HS-27A (cell line): ENCODE data around the gene NCOA1.
"Not testable (repeated sequence)": the region's sequence is repeated elsewhere in the genome, so short reads cannot be mapped to it uniquely, and the experiment has no call there.

Experiments used
- DNase-seq: peaks from one replicate; pipeline ENCODE4 v3.0.0-alpha.2; 2012; ENCODE audit warnings: low read depth, missing footprints

The NCOA1 gene

DNA sequence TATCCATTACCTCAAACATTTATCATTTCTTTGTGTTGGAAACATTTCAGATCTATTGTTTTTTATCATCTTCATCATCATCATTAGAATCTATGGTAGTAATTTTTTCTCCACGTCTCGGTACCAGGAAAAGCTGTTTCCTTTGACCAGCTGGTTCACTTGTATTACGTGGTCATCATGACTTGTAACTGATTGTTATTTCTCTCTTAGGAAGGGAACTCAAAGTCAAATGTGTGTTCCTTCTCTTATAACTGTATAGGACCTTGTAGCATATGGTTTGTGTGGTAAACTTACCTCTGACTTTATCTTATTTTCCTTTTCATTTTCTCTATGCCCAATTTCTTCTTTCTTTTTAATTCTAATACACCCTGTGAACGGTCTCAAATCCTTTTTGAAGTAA, 16.5 kb downstream of the NCOA1 start:
- no peak for DNase-seq

DNA sequence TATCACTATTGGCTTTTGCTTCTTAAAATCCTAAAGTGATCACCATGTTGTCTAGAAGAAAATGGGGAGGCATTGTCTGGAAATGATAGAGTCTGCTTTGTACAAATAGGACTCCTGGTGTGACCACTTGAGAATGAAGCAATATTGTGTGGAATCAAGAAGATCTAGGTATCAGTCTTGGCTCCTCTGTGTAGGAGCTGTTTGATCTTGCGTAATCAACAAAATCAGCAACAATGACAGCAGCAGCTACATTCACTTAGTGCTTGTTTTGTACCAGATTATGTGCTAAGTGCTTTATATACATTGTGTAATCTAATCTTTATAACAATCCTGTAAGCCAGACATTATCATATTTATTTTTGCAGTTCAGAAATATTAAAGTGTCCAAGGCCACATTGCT, 17.8 kb downstream of the NCOA1 start:
- DNase-seq, result no peak

DNA sequence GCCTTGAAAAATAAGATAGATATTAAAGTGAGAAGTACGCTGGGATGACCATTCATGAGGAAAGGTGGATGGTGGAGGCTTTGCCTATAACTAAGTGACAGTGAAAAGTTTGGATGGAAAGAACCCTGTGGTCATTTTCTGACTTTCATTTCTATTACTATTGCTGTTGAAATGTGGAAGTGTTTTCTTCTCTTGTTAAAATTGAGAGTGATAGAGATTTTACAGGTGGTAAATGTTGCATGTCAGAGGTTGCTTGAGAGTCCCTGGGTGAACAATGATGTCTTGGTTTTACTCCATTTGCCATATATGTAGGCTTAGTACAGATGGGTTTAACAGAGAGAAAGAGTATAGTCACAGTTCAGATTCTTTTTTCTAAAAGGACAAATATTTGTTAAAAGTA, 18.4 kb downstream of the NCOA1 start:
- no peak for DNase-seq

DNA sequence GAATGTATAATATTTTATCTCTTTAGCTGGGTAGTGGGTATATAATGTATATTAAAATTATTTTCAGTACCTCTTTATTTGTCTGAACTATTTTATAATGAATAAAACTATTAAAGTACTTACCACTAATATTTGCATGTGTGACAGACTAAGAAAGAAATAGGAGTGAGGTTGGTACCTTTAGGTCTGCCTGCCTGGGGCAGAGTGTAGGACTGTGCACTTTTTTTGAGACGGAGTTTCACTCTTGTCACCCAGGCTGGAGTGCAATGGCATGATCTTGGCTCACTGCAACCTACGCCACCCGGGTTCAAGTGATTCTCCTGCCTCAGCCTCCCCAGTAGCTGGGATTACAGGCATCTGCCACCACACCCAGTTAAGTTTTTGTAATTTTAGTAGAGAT, 18.8 kb downstream of the NCOA1 start:
- no peak for DNase-seq

DNA sequence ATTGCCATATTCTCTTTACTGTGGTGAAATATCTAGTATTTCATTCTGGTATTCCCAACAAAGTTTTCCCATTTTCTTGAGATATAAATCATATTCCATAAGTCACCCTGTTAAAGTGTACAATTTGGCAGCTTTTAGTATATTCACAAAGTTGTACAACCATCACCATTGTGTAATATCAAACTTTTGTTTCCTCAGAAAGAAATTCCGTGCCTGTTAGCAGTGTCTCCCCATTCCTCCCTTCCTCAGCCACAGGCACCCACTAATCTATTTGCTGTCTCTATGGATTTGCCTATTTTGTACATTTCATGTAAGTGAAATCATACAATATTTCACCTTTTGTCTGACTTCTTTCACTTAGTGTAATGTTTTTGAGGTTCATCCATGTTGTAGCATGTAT, 19.7 kb downstream of the NCOA1 start:
- DNase-seq, result no peak

DNA sequence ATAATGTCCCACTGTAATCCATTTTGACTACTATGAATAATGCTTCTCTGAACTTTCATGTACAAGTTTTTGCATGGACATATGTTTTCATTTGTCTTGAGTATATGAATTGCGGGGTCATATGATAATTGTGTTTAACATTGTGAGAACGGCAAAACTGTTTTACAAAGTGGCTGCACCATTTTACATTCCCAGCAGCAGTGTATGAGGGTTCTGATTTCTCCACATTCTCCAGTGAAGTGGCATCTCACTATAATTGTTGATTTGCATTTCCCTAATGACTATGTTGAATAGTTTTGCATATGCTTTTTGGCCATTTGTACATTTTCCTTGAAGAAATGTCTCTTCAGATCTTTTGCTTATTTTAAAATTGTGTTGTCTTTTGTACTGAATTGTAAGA, 20.1 kb downstream of the NCOA1 start:
- no peak for DNase-seq

DNA sequence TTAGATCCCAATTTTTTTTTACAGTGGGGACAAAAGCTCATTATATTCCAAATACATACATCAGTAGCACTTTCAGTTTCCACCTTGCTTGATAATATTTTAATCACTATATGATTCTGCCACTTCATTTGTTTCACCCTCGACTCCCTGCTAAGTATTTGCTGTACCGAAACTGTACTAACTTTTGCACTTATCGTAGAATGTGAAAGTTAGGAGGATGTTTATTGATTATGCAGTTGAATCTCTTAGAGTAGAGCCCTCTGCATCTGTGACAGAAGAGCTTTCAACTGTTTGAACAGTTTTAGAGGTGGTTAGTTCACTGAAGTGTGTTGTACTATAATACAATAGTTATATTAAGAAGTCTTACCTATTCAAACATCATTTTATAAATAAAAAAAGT, 20.8 kb downstream of the NCOA1 start:
- no peak for DNase-seq

DNA sequence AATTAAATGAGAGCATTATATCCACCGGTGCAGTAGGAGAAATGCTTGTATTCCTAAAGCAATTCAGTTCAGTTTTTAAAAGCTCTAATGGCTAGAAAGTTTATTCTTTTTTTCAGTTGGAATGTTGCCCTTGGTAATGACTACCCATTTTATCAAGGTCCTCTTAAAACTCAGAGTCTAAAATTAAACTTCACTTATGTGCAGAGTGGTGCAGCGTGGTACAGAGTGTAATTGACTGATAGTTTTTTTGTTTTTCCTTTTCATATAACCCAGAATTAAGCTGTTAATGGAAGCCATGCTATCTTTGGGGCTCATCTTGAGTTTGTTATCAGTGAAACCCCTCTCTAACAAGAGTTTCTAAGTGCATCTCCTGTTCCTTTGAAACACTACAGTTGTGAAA, 21.4 kb downstream of the NCOA1 start:
- no peak for DNase-seq

DNA sequence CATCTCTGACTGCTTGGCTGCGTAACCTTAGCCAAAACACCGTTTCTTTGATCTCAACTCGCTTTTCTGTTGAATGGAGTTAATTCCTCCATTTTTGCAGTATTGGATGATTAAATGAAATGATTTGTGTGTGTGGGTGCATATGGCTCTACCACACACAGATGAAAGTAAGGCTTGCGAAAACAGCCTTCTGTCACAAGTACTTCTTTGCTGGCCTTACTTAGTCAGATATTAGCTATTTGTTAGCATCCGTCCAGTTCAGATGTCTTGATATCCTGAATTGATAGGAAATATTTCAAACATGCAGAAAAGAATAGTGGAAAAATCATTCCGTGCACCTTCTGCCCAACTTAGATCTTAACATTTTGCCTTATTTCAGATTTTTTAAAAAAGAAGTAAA, 21.8 kb downstream of the NCOA1 start:
- no peak for DNase-seq

DNA sequence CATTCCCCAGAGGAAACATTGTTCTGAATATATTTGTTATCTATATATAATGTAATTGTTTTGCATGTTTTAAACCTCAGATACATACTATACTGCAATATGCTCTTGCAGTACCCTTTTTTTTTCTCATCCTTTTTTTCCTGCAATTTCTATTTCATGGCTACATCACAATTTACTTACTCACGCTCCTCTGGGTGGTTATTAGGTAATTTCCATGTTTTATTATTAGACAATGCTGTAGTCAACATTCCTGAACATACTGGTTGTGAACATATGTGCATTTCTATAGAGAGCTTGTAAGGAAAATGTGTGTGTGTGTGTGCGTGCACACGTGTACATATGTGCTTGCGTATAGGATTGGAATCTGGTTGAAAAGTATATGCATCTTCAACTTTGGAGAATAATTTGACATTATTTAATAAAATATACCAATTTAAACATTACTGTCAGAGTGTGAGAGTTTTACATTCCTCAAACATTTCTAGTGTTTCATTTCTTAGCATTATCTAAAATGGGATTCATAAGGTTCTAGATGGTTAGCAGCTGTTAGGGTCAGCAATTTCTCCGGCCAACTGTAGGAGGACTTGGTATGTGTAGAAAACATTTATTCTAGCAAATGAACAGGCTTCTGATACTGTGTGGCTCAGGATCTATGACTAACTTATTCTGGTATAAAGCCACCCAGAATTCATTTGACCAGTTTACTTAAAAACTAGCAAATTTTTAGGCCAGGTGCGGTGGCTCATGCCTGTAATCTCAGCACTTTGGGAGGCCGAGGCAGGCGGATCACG, 22.4 kb downstream of the NCOA1 start:
- DNase-seq, result no peak

DNA sequence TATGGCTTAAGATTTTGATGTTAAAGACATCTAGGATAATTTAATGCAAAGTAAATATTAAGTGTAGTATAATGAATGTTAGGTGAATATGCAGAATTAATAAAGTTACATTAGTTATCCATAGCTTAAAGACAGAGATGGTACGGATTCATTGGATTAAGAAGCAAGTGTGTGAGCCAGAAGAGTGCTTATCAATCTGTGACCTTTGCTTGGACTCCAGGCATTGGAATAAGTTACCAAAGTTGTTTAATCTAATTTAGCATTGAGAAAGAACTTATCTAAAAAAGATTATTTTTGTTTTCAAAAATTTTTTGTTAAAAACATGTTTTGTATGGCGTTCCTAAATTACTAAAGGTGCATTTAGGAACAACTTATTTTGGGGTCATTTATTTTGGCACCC, 23.8 kb downstream of the NCOA1 start:
- DNase-seq, result no peak

DNA sequence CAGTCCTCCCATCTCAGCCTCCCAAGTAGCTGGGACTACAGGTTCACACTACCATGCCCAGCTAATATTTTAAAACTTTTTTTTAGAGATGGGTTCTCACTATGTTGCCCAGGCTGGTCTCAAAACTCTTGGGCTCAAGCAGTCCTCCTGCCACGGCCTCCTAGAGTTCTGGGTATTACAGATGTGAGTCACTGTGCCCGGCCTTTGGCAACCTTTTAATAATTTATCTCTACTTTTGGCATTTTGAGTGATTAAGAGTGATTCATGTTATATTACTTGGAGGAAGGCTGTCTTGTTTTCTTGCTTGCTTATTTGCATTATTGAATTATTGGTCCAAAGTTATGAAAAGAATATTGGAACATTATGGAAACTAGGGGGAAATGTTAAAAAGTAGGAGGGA, 24.3 kb downstream of the NCOA1 start:
- no peak for DNase-seq

DNA sequence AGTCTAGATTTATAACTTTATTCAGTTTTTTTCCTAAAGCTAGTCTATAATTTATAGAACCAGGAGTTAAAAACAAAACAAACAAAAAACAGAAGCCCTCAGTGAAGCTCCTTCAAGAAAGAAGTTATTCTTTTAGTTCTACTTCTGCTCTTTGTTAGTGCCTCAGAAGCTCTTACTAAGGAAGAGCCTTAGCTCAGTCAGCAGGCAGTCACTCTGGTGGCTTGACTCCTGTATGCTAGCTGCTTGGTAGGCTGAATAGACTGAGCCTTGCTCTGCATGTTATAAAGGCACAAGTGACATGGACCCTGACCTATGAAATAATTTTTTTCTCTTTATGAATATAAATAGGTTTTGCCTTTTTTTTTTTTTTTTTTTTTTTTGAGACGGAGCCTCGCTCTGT, 24.8 kb downstream of the NCOA1 start:
- DNase-seq, result no peak

DNA sequence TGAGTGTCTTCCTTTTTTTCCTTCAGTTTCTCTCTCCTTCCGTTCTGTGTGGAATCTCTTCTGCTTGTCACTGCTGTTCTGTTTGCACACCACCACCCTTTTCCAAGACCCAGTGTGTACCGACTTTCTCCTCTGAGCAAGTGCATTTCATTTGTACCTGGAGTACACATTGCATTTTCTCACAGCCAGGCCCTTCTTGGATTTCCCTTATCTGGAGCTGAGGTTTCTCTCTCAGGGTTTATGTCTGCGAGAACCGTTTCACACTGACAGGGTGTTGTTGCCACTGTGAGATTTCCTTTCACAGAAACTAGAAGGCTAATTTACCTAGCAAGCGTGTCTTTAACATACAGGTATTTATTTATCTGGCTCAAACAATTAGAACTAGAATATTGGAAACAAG, 26.2 kb downstream of the NCOA1 start:
- no peak for DNase-seq

DNA sequence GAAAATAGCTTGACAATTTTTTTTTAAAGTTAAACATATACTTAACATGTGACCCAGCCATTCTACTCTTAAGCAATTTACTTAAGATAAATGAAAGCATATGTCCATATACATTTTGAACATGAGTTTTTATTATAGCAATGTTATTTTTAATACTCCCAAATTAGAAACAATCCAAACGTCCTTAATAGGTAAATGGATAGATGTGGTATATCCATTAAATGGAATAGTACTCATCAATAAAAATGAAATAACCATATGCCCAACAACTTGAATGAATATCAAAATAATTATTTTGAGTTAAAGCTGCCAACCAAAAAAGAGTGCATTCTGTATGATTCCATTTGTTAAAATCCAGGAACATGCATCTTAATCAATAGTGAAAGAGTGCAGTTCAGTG, 29.1 kb downstream of the NCOA1 start:
- DNase-seq, result no peak

DNA sequence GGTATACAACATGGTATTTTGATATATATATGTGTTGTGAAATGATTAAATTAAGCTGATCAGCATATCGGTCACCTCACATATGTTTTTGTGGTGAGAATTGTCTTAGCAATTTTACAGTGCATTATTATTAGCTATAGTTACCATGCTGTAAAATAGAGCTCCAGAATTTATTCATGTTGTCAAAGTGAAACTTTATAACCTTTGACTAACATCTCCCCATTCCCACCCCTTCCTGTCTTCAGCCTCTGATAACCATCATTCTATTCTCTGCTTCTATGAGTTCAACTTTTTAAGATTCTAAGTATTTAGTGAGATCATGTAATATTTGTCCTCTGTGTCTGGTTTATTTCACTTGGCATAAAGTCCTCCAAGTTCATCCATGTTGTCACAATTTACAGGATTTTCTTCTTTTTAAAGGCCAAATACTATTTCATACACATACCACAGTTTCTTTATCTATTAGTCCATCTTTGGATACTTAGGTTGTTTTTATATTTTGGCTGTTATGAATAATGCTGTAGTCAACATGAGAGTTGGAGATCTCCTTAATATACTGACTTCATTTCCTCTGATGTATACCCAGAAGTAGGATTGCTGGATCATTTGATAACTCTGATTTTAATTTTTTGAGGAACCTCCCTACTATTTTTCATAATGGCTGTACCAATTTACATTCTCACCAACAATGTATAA, 30.3 kb downstream of the NCOA1 start:
- no peak for DNase-seq

DNA sequence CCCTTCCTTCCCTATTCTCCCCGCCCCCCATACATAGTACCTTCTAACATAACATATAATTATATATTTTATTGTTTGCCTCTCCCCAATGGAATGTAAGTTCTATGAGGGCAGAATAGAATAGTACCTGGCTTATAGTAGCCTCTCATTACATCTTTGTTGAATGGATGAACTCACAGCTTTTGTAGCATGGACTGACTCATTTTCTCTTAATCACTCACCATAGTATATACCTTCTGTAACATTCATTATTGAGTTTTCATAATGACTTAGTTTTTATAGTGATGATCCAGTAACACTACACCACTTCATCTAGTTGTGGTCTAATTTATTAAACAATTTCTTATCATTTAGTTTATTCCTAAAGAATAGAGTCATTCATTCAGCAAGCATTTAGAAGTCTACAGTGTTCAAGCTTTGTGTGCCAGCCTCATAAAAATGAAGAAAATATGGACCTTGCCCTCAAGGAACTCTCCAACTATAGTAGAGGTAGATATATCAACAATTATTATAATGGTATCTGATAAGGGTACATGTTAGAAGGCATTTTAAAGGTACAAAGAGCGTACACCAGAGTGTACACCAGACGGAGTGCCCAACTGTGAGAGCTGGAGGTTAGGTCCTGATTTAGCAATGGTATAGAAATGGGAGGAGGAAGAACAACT, 31.1 kb downstream of the NCOA1 start:
- no peak for DNase-seq

DNA sequence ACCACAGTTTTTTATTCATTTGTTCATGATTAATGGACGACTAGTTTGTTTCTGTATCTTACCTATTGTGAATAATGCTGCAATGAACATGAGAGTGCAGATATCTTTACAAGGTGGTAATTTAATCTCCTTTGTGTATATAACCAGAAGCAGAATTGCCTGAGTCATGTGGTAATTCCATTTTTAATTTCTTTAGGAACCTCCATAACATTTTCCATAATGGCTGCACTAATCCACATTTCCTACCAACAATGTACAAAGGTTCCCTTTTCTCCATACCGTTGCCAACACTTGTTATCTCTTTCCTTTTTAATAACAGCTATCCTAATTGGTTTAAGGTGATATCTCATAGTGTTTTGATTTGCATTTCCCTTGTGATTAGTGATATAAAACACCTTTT, 36.5 kb downstream of the NCOA1 start:
- DNase-seq, result no peak

DNA sequence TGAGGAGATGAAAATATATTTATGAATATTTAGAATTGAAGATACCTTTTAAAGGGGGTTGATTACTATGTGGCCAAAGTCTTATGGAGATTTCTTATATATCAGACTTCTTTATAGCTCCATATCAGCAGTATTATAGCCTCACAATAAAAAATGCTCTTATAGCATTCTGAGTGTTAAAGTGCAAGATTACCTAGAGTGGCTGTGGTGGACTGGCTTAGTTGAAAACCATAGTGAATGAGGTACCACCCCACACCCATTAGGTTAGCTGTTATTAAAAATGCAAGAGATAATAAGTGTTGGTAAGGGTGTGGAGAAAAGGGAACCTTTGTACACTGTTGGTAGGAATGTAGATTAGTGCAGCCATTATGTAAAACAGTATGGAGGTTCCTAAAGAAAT, 39.7 kb downstream of the NCOA1 start:
- no peak for DNase-seq

DNA sequence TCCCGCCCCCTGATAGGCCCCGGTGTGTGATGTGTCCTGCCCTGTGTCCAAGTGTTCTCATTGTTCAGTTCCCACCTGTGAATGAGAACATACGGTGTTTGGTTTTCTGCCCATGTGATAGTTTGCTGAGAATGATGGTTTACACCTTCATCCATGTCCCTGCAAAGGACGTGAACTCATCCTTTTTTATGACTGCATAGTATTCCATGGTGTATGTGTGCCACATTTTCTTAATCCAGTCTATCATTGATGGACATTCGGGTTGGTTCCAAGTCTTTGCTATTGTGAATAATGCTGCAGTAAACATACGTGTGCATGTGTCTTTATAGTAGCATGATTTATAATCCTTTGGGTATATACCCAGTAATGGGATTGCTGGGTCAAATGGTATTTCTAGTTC, 40.6 kb downstream of the NCOA1 start:
- not testable (repeated sequence) for DNase-seq

DNA sequence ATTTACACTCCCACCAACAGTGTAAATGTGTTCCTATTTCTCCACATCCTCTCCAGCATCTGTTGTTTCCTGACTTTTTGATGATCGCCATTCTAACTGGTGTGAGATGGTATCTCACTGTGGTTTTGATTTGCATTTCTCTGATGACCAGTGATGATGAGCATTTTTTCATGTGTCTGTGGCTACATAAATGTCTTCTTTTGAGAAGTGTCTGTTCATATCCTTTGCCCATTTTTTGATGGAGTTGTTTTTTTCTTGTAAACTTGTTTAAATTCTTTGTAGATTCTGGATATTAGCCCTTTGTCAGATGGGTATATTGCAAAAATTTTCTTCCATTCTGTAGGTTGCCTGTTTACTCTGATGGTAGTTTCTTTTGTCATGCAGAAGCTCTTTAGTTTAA, 41.0 kb downstream of the NCOA1 start:
- not testable (repeated sequence) for DNase-seq

DNA sequence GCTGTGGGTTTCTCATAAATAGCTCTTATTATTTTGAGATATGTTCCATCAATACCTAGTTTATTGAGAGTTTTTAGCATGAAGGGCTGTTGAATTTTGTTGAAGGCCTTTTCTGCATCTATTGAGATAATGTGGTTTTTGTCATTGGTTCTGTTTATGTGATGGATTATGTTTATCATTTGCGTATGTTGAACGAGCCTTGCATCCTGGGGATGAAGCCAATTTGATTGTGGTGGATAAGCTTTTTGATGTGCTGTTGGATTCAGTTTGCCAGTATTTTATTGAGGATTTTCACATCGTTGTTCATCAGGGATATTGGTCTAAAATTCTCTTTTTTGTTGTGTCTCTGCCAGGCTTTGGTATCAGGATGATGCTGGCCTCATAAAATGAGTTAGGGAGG, 42.5 kb downstream of the NCOA1 start:
- DNase-seq, result not testable (repeated sequence)

DNA sequence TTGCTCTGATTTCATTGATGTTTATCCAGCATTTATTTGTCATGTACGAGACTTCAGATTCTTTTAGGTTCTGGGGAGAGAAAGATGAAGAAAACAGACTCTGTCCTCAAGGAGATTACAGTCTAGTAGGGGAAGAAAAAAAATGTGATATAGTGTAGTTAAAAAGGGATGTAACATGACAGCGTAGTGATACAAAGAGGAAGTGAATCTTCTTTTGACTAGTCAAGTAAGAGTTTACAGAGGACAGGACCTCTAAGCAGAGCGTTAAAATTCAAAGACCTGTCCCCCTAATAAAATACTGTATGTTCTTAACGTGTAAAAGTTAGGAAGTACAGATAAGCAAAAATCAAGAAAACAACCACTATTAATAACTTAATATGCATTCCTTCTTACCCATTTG, 47.7 kb downstream of the NCOA1 start:
- no peak for DNase-seq
